CD4-positive, alpha-beta T cell treated with Interferon alpha-2 for 1 hour (primary cell): ENCODE results near the gene OOSP2.
"Not testable (repeated sequence)": the region's sequence is repeated elsewhere in the genome, so short reads cannot be mapped to it uniquely, and the experiment has no call there.

ENCODE experiments used
- DNase-seq, 2 donors: peaks; one replicate each; pipeline ENCODE4 v3.0.0-alpha.2; 2020 to 2022

Gene OOSP2, protein sequence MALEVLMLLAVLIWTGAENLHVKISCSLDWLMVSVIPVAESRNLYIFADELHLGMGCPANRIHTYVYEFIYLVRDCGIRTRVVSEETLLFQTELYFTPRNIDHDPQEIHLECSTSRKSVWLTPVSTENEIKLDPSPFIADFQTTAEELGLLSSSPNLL

DNA sequence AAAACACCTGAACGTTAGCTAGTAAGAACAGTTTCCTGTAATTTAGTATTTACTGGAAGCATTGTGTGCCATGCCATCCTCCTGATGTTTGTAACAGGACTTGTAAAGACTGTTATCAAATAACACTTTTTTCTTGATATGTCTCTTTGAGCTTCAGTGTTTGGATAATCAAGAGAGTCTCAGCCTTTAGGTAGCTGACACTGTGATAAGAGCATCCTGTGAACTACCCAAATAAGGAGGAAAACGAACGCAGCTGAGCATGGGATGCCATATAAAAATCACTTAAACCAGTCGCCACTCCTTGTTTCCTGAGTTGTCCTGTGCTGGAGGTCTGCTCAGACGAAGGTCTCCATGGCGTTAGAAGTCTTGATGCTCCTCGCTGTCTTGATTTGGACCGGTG lies at the start of gene OOSP2:
Gene OOSP2, plus strand, starts transcription at position 301 of the 400 bp plus-strand sequence. Its CDS starts 51 bp downstream, at position 352.
- no peak for DNase-seq

DNA sequence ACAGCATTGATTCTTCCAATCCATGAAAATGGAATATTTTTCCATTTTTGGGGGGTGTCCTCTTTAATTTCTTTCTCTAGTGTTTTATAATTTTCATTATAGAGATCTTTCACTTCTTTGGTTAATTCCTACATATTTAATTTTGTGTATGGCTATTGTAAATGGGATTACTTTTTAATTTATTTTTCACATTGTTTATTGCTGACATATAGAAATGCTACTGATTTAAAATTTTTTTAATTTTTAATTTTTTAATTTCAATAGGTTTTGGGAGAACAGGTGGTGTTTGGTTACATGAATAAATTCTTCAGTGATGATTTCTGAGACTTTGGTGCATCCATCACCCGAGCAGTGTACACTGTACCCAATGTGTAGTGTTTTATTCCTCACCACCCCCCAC lies 49.8 kb upstream of the OOSP2 start:
- DNase-seq = no peak

DNA sequence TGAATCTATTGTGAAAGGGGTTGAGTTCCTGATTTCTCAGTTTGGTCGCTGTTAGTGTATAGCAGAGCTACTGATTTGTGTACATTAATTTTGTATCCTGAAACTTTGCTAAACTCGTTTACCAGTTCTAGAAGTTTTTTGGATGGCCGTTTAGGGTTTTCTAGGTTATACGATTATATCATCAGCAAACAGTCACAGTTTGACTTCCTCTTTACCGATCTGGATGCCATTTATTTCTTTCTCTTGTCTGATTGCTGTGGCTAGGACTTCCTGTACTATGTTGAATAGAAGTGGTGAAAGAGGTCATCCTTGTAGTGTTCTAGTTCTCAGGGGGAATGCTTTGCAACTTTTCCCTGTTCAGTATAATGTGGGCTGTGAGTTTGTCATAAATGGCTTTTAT lies 47.8 kb upstream of the OOSP2 start:
- no peak for DNase-seq

DNA sequence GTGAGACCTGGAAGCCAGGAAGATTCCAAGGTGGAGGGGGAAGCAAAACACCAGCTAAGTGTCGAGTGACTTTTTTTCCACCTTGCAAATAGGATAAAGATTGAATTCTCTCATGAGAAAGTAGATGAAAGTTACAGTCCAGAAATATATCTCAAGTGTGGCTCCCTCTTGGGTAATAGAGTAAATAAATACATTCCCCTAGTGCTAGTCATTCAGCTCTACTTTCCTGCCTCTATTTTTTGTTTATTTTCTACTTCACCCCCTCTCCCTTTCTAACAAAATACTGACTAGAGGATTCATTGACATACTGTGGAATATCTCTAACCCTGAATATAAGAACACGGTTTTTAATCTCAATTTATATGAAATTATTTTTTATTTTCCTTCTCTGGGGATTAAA lies 42.4 kb upstream of the OOSP2 start:
- DNase-seq = no peak

DNA sequence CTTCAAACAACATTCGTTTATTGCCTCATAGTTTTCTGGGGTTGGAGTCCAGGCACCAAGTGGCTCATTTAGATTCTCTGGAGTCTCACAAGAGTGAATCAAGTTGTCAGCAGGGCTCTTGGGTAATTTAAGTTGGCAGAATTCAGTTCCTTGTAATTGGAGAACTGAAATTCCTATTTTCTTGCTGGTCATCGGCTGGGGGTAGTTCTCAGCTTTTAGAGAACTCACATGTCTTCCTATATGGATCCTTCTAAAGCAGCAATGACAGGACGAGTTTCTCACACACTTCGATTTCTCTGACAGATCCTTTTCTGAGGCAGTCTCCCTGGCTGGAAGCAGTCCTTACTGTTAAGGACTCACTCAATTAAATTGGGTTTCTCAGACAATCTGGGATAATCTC lies 40.5 kb upstream of the OOSP2 start:
- DNase-seq = no peak

DNA sequence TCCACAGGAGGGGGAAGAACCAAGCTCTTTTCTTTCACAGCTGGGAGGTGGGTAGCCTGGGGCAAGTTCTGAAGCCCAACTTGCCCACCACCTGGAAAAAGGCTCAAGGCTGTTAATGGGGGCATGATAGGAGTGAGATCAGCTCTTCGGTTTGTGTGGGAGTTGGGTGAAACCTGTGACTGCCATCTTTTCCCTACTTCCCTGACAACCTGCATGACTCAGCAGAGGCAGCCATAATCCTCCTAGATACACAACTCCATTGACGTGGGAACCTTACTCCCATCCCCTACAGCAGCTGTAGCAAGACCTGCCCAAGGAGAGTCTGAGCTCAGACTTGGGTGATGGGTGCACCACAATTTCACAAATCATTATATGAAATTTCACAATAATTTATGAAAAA lies 36.5 kb upstream of the OOSP2 start:
- no peak for DNase-seq

DNA sequence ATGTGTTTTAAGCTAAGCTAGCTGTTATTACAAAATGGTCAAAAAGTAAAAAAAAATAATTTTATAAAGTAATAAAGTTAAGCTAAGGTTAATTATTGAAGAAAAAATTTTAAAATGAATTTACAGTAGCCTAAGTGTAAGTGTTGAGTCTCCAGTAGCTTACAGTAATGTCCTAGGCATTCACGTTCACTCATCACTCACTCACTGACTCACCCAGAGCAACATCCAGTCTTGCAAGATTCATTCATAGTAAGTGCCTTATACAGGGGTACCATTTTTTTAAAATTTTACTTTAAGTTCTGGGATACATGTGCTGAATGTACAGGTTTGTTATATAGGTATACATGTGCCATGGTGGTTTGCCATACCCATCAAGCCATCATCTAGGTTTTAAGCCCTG lies 34.8 kb upstream of the OOSP2 start:
- DNase-seq = no peak

DNA sequence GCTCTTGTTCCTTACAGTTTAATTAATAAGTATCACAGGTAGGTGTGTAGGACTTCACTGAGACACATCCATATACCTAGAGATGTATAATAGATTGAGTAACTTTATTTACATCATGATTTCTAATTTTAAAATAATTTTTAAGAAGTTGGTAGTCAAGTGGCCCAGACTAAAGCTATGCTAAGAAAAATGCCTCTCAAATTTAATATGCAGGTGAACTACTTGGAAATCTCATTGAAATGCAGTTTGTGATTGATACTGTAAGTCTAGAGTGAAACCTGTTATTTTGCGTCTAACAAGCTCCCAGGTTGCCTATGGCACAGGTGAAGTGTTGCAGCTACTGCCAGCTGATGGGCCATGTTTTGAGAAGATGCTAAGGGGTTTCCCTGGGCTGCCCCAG lies 23.3 kb upstream of the OOSP2 start, which contains the start of gene OOSP4B:
Gene OOSP4B, plus strand, starts transcription at position 301 of the 400 bp plus-strand sequence.
- no peak for DNase-seq

DNA sequence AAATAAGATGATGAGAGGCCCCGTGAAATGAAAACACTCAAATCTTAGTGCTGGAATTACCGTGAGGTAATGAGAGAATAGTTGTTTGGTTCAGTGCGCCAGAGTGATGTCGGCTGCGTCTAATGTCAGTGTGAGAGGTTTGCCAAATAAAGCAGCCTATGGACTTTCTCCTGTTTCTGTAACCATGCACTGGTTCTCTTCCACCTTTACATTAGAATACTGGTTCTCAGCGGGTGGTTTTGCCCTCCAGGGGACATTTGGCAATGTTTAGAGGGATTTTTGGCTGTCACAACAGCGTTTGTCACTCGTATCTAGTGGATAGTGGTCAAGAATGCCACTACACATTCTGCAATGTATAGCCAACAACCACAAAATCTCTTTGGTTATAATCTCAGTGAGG lies 22.2 kb upstream of the OOSP2 start:
- no peak for DNase-seq

DNA sequence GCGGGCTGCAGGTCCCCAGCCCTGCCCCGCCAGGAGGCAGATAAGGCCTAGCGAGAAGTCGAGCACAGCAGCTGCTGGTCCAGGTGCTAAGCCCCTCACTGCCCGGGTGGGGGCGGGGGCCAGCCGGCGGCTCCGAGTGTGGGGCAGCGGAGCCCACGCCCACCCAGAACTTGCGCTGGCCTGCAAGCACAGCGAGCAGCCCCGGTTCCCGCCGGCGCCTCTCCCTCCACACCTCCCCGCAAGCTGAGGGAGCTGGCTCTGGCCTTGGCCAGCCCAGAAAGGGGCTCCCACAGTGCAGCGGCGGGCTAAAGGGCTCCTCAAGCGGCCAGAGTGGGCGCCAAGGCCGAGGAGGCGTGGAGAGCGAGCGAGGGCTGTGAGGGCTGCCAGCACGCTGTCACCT lies 19.8 kb upstream of the OOSP2 start:
- DNase-seq = not testable (repeated sequence)

DNA sequence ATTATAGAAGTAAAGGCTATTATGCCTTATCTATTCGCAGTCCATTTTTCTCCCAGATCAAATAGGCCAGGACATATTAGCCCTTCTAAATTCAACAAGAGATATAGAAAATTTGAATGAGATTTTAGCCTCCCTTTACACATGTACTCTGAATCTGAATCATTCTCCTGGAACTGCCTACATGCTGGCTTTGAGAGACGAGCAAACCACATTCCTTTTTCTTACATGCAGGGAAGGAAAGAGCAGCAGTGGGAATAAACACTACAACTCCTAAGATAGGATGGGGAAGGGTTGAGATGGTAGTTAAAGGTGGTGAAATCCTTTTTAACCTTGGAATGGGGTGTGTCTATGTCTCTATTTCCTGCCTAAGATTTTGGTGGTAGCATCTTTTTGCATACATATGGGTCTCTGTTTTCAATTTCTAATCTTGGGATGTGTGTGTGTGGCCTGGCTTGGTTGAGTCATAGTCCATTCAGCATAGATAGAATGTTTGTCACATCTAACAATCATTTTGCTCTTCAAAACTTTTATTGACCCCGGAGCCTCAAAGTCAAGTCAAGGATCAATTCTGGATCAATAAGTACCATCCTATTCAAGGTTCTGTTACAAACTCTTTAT lies 11.1 kb upstream of the OOSP2 start:
- no peak for DNase-seq

DNA sequence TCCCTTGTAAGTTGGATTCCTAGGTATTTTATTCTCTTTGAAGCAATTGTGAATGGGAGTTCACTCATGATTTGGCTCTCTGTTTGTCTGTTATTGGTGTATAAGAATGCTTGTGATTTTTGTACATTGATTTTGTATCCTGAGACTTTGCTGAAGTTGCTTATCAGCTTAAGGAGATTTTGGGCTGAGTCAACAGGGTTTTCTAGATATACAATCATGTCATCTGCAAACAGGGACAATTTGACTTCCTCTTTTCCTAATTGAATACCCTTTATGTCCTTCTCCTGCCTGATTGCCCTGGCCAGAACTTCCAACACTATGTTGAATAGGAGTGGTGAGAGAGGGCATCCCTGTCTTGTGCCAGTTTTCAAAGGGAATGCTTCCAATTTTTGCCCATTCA lies 10.2 kb downstream of the OOSP2 start:
- DNase-seq = not testable (repeated sequence)

DNA sequence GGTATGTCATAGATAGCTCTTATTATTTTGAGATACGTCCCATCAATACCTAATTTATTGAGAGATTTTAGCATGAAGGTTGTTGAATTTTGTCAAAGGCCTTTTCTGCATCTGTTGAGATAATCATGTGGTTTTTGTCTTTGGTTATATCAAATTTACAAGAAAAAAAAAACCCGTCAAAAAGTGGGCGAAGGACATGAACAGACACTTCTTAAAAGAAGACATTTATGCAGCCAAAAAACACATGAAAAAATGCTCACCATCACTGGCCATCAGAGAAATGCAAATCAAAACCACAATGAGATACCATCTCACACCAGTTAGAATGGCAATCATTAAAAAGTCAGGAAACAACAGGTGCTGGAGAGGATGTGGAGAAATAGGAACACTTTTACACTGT lies 10.6 kb downstream of the OOSP2 start:
- not testable (repeated sequence) for DNase-seq

DNA sequence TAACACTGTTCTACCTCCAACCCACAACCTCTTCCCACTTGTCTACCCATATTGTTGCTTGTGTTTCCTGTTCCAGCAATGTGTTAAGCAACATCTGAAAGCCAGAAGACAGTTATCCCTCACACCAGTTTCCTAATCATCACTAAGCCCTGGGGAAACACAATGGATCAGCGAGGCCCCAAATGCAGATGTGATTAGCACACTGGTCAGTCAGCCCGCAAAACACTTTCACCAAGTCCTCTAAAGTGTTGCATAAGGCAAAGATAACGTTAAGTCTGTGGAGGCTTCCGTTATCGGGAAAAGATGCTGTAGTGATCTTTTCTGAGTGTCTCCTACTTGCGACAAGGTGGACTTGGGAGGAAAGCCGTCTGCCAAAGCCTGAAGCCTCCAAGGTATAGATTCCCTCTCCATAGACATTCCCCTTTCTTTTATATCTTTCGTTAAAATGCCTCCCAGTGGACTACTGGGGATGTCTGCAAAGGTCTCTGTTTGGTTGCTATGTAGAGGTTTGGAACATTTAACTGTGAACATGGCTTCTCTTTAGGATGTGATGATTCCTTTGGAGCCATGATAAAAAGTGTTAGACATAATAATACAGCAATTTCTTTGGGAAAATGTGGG lies 16.2 kb downstream of the OOSP2 start, which contains the start of gene MS4A3:
Gene MS4A3, plus strand, starts transcription at position 317 of the 621 bp plus-strand sequence. CDS start 4,496 bp downstream, outside the sequence.
- no peak for DNase-seq

DNA sequence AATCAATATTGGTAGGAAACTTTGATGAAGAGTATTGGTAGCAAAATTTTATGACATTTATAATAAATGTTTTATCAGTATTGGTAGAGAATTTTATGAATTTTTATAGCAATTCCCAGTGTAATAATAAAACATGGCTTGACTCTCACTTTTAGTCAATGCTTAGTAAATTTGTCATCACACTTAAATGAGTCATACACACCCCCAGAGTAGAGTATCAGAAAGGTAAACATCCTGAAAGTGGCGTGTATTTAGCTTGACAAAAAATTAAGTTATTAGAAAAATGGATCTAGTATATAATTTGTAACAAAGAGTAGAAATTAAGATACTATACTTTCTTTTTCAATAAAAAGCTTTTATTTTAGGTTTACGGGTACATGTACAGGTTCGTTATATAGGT lies 18.8 kb downstream of the OOSP2 start:
- DNase-seq = no peak

DNA sequence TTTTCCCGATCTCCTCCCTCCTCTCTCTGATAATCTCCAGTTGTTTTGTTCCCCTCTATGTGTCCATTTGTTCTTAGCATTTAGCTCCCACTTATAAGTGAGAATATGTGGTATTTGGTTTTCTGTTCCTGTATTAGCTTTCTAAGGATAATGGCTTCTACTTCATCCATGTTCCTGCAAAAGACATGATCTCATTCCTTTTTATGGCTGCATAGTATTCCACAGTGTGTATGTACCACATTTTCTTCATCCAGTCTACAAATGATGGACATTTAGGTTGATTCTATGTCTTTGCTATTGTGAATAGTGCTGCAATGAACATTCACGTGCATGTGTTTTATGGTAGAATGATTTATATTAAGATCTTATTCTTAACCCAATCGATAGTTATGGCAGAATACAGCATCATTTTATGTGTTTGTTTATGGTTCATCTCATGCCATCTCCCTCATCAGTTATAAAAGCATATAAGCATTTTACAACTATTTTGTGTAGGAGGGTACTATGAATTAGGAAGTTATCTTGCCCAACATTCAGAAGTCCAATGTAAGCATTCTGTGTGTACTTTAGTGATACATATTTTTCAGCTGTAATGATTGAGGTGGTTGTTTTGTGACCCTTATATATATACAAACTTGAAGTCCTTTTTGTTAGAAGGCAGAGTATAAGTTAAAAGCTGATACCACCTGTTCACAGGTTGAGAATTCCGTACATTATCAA lies 19.5 kb downstream of the OOSP2 start:
- DNase-seq = no peak

DNA sequence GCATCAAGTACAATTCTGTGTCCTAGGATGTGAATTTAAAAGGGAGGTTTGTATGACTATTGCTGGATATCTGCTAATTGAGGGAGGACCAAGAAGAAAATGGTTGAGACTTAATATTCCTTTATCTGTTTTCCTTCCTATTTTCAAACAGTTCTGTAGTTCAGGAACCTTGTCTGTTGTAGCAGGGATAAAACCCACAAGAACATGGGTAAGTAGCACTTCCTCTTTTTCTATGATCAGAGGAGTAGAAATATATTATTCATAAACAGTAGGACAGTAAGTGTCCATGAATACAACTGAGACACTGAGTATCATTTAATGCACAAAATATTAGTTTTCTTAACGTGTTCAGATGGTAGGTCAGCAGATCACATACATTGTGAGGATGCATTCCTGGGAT lies 23.9 kb downstream of the OOSP2 start:
- DNase-seq = no peak

DNA sequence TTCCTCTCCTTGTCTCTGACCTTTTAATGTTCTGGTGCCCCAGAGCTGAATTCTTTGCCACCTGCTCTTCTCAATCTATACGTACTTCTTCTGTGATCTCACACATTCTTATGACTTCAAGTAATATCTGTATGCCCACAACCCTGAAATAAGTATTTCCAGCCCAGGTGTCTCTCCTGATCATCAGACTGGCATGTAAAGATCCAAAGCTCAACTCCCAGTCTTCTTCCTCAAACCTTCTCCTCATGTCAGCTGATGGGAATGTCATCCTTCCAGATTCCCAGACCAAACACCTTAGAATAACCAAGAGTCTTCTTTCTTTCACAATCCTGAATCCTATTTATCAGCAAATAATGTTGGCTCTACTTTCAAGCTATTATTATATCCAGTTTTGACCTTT lies 25.6 kb downstream of the OOSP2 start:
- no peak for DNase-seq

DNA sequence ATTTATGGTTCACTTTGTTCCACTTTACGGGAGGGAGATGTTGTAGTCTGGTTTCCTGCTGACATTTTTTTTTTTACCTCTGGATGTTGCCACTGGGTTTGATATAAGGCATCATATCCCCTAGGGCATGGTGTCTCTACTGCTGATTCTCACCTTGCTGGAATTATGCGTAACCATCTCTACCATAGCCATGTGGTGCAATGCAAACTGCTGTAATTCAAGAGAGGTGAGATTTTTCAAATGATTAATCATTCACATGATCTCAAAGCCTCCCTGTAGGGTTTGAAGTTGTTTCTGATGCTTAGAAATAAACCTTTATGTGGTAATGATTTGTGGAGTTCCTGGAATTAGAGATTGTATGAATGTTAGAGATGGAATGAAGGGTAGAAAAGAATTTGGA lies 29.2 kb downstream of the OOSP2 start:
- no peak for DNase-seq

DNA sequence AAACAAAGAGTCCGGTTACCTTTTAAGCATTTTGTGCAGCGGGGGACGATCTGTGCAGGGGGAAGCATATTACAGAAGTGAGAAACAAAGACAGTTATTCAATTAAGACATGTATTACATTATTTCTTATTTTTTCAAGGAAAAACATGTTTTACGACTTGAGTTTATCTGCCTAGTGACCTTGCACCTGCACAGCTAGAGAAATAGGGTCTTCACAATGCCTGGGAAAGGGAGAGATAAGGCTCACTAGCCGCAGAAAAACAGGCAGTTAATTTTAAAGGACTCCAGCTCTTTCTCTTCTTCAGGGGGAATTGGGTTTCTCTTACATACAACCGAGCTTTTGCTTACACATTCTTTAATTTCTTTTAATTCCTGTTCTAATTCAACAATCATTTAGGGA lies 31.4 kb downstream of the OOSP2 start:
- not testable (repeated sequence) for DNase-seq

DNA sequence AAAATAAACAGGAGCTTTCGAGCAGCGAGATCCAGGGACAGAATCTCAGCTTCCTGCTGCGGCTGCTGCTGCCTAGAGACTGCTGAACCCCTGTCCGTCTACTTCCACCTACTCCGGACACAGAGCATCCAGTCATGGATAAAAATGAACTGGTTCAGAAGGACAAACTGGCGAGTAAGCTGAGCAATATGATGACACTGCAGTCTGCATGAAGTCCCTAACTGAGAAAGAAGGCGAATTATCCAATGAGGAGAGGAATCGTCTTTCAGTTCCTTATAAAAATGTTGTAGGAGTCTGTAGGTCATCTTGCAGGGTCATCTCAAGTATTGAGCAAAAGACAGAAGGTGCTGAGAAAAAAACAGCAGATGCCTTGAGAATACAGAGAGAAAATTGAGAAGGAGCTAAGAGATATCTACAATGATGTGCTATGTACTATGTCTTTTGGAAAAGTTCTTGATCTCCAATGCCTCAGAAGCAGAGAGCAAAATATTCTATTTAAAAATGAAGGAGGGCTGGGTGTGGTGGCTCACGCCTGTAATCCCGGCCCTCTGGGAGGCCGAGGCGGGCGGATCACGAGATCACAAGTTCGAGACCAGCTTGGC lies 37.1 kb downstream of the OOSP2 start:
- no peak for DNase-seq

DNA sequence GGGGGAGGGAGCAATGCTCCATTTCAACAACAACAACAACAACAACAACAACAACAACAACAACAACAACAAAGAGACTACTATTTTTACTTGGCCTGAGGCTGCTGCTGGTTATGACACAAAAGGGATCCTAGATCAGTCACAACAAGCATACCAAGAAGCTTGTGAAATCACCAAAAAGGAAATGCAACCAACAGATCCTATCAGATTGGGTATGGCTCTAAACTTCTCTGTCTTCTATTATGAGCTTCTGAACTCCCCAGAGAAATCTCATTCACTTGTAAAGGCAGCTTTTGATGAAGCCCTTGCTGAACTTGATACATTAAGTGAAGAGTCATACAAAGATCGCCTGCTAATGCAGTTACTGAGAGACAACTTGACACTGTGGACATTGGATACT lies 37.8 kb downstream of the OOSP2 start:
- DNase-seq = no peak

DNA sequence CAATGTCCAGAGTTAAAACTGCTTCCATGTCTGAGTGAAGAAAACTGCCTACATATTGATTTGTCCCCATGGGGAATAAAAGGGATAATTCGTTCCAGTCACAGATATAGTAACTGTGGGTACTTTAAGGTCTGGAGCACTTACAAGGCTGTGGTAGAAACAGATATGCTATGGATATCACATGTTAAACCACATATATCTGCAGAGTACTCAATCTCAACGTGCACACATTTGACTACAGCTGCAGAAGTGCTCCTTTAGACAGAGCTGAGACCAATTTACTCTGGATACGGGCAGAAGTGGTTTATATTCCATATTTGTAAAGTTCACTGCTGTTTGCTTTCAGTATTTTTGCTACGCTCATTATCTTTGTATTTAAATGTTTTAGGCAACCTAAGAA lies 38.5 kb downstream of the OOSP2 start:
- no peak for DNase-seq
